ENCODE measurements around the gene RPTOR.
"Not testable (repeated sequence)": the region's sequence is repeated elsewhere in the genome, so short reads cannot be mapped to it uniquely, and the experiment has no call there.

The RPTOR gene

DNA sequence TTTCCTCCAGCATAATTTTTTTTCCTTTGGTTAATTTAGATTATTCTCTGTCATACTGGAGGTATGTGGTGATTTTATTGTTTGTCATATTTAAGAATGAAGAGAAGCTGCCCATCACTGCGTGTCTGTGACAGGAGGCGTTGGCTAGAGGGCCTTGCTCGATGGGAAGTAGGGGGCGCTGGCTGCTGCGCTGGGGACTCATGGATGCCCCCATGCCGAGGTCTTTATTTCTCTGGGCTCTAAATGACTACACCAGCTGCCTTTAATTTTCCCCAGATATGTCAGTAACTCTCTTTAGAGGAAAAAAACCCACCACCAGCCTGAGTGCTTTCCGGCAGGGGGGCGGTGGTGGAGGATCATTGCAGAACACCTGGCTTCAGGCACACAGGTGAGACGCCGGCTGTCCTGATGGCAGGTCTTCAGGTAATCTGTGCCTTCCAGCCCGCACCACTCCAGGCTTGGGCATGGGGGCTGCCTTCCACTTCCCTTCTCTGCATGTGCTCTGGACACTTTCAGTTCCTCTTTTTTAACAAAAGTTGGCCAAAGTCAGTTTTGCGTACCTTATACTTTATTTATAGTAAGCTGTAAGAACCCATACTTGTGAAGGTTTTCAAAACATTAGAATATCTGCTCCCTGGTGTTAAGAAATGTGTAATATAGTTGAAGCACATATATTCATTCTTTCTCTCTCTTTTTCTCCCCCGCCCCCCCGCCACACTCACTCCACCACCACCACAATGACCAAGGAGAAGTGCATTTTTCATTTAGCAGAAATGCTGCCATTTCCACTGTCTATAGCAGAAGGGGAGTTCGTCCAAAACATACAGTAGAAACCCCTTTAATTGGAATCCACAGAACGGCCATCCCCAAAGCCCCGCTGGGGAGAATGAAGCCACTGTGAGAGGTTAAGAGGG is 192.7 kb downstream of the RPTOR start:
- Mint-ChIP-seq H3K36me3 (peaks cover 21% of the 10 kb centered on the region), H3K27ac (no peak overlapping the region), H3K9me3 (no peaks in the 10 kb centered on the region), H3K4me3 (no peak overlapping the region), H3K4me1 (peaks cover 17% of the 10 kb centered on the region)
- no peak for DNase-seq (ENCODE audit: low spot score in 2 of 2)
- no peak for ATAC-seq

DNA sequence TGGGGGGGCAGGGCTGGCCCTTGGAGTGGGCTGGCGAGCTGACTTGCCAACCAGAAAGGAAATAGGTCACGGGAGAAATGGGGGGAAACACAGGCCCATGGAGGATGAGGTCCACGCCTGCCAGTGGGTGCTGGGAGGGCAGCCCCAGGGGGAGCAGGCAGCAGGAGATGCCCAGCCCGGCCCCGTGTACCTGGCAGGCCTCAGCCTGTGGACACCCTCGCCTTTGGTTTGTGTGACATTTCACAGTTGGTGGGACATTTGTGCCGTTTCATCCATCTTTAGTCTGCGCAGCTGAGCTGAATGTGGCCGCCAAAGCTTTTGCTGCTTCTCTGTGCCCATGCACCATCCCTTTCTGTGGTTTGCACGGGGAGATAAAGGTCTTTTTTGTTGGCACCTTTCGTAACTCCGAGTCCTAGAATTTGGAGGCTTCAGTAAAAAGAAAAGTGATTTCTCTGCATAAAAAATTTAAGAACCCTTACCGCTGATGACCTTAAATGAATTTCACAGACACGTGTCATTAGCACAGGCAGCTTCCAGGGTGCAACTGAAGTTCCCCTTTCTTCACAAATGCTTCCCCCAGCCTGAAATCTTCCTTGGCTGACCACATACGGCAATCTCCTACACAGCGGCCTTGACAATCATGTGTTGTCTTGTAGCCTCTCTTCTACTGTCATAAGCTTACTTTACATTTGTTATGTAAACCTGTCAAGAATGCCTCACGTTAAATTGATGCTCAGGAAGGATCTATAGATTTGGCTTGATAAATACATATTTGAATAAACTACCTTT is 193.6 kb downstream of the RPTOR start:
- no peak for ATAC-seq
- Mint-ChIP-seq H3K27ac (no peak overlapping the region), H3K4me3 (no peak overlapping the region), H3K9me3 (no peaks in the 10 kb centered on the region), H3K4me1 (peaks cover 25% of the 10 kb centered on the region), H3K36me3 (peaks cover 21% of the 10 kb centered on the region)
- no peak for DNase-seq (ENCODE audit: low spot score in 2 of 2)

DNA sequence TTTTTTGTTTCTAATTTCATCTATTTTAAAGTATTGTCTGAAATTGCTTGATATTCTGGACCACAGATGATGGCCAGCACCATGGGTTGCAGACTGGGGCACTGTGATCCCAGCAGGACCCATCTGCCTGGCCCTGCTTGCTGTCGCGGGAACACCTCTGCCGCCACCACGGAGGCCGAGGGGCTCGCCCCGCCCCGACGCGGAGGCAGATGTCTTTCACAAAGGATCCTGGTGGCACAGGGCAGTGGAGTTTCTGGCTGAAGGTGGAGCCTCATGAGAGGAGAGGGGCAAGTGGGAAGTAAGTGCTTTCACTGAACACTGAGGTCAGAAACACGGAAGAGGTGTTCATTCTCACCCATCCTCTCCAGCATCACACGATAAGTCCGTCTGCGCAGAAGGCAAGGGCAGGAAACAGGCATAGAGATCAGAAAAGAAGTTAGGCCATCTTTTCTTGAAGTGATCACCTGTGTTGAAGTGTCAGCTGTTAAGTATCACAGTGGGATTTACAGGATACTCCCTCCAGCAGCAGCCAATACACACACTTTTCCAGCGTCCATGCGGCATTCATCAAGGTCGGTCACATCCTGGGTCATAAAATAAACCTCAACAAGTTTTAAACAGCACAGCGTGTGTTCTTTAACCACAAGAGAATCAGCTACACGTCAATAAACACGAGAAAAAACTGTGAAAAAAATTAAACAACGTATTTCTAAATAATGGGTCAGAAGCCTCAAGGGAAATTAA is 194.5 kb downstream of the RPTOR start:
- Mint-ChIP-seq H3K27ac (peak overlapping the region; percentile 54), H3K9me3 (no peaks in the 10 kb centered on the region), H3K36me3 (peaks cover 21% of the 10 kb centered on the region), H3K4me1 (peaks cover 27% of the 10 kb centered on the region), H3K4me3 (peak overlapping the region; percentile 23)
- ATAC-seq = no peak
- DNase-seq (ENCODE audit: low spot score in 2 of 2) = no peak

DNA sequence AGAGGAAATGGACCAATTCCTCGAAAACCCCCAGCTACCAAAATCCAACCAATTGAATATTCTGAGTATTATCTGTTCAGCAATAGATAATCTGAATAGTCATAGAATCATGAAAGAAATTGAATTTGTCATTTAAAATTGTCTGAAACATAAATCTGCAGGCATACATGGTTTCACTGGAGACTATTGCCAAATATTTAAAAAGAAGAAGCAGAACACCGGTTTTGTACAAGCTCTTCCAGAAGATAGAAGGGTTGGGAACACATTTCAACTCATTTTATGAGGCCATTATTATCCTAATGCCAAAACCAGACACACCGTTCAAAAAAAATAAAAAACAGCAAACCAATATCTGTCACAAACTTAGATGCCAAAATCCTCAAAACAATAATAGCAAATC is 195.5 kb downstream of the RPTOR start:
- H3K9me3 Mint-ChIP-seq = no peaks in the 10 kb centered on the region
- ATAC-seq (no peak), DNase-seq (ENCODE audit: low spot score in 2 of 2) (no peak)
- peaks cover 27% of the 10 kb centered on the region for H3K4me1 Mint-ChIP-seq
- no peak overlapping the region for H3K27ac Mint-ChIP-seq
- H3K36me3 Mint-ChIP-seq = peaks cover 18% of the 10 kb centered on the region
- H3K4me3 Mint-ChIP-seq = no peak overlapping the region

DNA sequence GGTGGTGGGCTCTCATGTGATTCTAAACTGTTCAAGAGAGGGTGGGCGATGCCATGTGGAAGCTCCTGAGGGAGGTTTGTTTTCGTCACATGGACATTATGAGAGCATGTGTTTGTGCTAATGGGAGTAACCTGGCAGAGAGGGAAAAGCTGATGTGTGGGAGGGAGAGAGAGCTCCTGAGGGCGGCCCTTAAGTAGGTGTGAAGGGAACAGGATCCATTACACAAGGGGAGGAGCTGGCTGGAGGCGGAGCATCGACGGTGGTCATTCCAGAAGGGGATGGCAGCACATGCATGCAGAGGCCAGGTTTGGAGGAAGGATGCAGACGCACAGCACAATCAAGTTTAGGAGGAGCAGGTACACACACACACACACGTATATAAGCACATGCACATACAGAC is 197.5 kb downstream of the RPTOR start:
- peak overlapping the region; percentile 48 for H3K27ac Mint-ChIP-seq
- DNase-seq (ENCODE audit: low spot score in 2 of 2) = no peak
- no peak overlapping the region for H3K4me3 Mint-ChIP-seq
- peaks cover 28% of the 10 kb centered on the region for H3K4me1 Mint-ChIP-seq
- no peak for ATAC-seq
- peaks cover 19% of the 10 kb centered on the region for H3K36me3 Mint-ChIP-seq
- H3K9me3 Mint-ChIP-seq = no peaks in the 10 kb centered on the region

DNA sequence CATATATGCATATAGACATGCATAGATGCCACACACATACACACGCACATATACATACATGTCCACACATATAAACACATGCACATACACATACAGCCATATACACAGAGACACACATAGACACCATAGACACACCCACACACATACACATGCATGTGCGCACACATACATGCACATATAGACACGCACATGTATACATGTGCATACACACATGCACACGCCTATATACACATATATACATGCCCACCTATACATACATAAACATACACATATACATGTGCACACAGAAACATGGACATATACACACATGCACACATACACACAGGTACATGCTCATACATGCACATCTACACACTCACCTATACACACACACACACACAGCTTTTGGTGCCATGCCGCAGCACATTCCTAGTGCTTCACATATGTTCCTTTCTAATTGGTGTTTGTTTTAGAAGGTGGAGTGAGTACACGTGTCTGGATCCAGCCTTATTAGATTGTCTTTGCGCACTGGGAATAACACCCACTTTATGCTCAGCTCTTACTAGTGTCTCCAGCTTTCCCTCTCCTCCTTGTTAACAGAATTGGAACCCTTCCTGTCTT is 198.0 kb downstream of the RPTOR start:
- ATAC-seq = no peak
- no peaks in the 10 kb centered on the region for H3K9me3 Mint-ChIP-seq
- peak overlapping the region; percentile 7 for H3K27ac Mint-ChIP-seq
- peaks cover 24% of the 10 kb centered on the region for H3K36me3 Mint-ChIP-seq
- DNase-seq (ENCODE audit: low spot score in 2 of 2) = no peak
- no peak overlapping the region for H3K4me3 Mint-ChIP-seq
- peaks cover 34% of the 10 kb centered on the region for H3K4me1 Mint-ChIP-seq

DNA sequence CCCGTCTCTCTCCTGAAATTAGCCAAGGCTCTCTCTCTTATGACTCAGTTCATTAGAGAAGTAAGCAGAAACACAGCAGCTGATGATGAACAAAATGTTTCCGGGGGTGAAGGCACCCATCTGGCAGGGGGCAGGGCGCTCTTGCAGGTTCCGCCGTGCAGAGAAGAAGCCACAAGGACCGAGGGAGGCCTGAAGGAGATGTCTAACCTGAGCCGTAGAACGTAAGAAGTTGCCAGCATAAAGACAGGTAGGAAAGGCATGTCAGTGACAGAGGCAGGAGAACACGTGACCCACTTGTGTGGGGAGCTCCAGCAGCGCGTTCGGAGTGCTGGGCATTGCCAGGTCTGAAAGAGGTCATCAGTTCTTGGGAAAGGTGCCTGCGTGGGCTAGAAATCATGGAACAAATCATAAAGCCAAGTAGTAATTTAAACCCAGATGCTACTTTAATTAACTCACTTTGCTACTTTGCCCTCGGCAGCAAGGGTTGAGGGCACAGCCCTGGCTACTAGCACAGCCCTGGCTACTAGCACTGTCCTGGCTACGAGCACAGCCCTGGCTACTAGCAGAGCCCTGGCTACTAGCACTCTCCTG is 198.6 kb downstream of the RPTOR start:
- Mint-ChIP-seq H3K9me3 (no peaks in the 10 kb centered on the region), H3K4me1 (peaks cover 37% of the 10 kb centered on the region), H3K27ac (peak overlapping the region; percentile 7), H3K4me3 (no peak overlapping the region), H3K36me3 (peaks cover 25% of the 10 kb centered on the region)
- ATAC-seq = peak; percentile 40
- DNase-seq (ENCODE audit: low spot score in 2 of 2) = no peak

DNA sequence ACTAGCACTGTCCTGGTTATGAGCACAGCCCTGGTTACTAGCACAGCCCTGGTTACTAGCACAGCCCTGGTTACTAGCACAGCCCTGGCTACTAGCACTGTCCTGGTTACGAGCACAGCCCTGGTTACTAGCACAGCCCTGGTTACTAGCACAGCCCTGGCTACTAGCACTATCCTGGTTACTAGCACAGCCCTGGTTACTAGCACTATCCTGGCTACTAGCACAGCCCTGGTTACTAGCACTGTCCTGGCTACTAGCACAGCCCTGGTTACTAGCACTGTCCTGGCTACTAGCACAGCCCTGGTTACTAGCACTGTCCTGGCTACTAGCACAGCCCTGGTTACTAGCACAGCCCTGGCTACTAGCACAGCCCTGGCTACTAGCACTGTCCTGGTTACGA is 199.3 kb downstream of the RPTOR start:
- DNase-seq (ENCODE audit: low spot score in 2 of 2); H3K27ac Mint-ChIP-seq; H3K9me3 Mint-ChIP-seq; ATAC-seq; H3K4me3 Mint-ChIP-seq: not testable (repeated sequence)
- Mint-ChIP-seq H3K36me3 (peaks cover 25% of the 10 kb centered on the region), H3K4me1 (peaks cover 37% of the 10 kb centered on the region)

DNA sequence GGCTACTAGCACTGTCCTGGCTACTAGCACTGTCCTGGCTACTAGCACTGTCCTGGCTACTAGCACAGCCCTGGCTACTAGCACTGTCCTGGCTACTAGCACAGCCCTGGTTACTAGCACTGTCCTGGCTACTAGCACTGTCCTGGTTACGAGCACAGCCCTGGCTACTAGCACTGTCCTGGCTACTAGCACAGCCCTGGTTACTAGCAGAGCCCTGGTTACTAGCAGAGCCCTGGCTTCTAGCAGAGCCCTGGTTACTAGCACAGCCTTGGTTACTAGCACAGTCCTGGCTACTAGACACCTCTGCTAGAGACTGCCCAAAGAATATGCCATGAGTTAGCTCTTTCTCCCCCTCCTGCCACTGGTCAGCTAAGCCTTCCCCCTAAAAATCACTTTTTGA is 200.1 kb downstream of the RPTOR start:
- not testable (repeated sequence) for DNase-seq (ENCODE audit: low spot score in 2 of 2); ATAC-seq; H3K4me3 Mint-ChIP-seq; H3K9me3 Mint-ChIP-seq; H3K27ac Mint-ChIP-seq
- Mint-ChIP-seq H3K36me3 (peaks cover 19% of the 10 kb centered on the region), H3K4me1 (peaks cover 32% of the 10 kb centered on the region)

DNA sequence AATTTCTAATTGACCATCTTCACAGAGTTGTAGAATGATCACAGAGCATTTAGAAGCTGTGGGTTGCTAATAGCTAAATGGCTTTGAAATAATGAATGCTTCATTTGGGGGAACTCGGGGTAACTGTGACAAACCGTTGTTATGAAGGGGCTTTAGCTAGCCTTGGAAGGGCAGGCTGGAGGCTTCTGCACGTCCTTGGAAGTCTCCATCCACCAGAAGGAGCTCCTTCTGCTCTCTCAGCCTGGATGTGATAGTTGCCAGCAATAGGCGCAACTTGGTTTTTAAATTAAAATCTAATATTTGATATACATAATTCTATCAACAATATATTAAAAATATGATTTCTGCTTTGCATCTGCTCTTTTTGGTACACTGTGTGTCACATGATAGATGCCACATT is 200.5 kb downstream of the RPTOR start:
- Mint-ChIP-seq H3K4me1 (peaks cover 32% of the 10 kb centered on the region), H3K36me3 (peaks cover 15% of the 10 kb centered on the region), H3K9me3 (no peaks in the 10 kb centered on the region), H3K27ac (no peak overlapping the region), H3K4me3 (no peak overlapping the region)
- ATAC-seq (no peak), DNase-seq (ENCODE audit: low spot score in 2 of 2) (no peak)

DNA sequence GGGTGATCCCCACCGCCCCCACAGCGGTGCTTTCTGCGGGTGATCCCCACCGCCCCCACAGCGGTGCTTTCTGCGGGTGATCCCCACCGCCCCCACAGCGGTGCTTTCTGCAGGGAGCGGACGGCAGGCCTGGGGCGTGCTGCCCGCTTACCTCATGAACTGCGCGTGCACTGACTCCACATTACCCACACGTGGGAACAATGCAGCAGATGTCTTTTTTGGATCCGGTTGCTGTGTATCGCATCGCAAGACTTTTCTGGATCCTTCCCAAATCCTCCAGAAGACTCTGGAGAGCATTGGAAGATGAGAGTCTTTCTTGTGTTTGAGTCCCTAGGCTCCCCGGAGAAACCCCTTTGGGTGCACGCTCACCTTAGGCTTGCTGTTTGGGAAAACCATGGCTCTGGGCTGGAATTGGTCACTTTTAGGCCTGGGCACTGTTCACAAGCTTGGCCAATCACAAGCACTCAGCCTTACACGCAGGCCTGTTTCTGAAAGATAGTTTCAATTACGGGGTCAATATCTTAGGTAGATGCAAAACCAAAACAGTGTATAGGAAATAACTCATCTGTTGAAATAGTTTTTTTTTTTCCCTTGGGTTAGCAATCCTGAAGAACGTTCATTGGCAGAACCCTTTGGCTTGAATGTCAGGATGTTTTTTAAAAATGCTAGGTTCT is 201.8 kb downstream of the RPTOR start:
- no peaks in the 10 kb centered on the region for H3K9me3 Mint-ChIP-seq
- no peak overlapping the region for H3K27ac Mint-ChIP-seq
- peaks cover 30% of the 10 kb centered on the region for H3K4me1 Mint-ChIP-seq
- H3K4me3 Mint-ChIP-seq = no peak overlapping the region
- DNase-seq (ENCODE audit: low spot score in 2 of 2) (no peak), ATAC-seq (peak; percentile 64)
- H3K36me3 Mint-ChIP-seq = peaks cover 8% of the 10 kb centered on the region

DNA sequence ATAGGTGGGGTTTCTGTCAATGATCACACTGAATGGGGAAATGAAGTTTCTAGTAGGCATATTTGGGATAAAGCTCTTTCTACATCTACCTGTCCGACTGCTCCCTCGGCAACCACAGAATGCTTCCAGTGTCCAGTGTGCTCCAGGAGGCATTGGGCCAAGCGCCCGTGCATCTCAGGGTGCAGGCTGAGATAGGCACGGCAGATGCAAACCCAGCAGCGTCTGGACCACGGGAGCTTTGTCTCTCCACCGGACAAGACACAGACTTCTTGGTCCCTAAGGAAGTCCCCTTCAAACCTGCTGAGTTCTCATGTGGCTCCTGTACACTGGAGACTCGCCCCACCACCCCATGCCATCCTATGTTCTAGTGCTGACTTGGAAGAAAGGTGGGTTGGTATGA is 202.8 kb downstream of the RPTOR start:
- H3K9me3 Mint-ChIP-seq = no peaks in the 10 kb centered on the region
- H3K4me1 Mint-ChIP-seq = peaks cover 19% of the 10 kb centered on the region
- no peak overlapping the region for H3K4me3 Mint-ChIP-seq
- H3K36me3 Mint-ChIP-seq = peaks cover 8% of the 10 kb centered on the region
- ATAC-seq (no peak), DNase-seq (ENCODE audit: low spot score in 2 of 2) (no peak)
- H3K27ac Mint-ChIP-seq = peak overlapping the region; percentile 84

DNA sequence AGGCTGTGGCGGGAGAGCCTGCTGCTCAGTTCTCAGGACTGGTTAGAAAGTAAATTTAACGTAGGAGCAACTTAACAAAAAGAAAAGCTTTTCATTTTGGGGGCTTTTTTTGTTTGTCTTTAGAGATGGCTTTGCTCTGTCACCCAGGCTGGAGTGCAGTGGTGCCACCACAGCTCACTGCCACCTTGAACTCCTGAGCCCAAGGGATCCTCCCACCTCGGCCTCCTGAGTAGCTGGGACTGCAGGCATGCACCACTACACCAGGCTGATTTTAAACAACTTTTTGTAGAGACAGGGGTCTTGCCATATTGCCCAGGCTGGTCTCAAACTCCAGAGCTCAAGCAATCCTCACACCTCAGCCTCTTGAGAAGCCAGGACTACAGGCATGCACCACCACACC is 205.0 kb downstream of the RPTOR start:
- H3K36me3 Mint-ChIP-seq = peaks cover 17% of the 10 kb centered on the region
- H3K9me3 Mint-ChIP-seq = no peaks in the 10 kb centered on the region
- no peak for DNase-seq (ENCODE audit: low spot score in 2 of 2)
- no peak for ATAC-seq
- no peak overlapping the region for H3K27ac Mint-ChIP-seq
- no peak overlapping the region for H3K4me3 Mint-ChIP-seq
- peaks cover 10% of the 10 kb centered on the region for H3K4me1 Mint-ChIP-seq

DNA sequence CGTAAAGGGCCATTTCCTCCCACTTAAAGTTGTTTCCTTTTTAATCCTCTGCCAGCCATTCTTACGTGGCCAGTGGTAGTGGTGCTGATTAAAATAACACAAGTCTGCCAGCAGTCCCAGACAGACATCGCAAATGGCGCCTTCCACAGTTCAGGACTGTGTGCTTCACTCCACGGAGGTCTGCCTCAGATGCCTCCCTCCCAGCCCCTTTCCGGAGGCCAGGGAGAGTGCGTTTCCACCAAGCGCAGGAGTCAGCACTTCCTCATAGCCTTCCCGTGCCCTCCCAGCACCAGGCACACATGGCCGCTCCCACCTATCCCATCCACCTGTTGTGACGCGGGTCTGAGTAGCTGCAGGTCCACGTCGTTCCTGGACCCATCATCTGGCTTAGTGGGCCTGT is 205.6 kb downstream of the RPTOR start:
- H3K36me3 Mint-ChIP-seq = peaks cover 19% of the 10 kb centered on the region
- H3K4me1 Mint-ChIP-seq = peaks cover 10% of the 10 kb centered on the region
- H3K4me3 Mint-ChIP-seq = no peak overlapping the region
- H3K9me3 Mint-ChIP-seq = no peaks in the 10 kb centered on the region
- H3K27ac Mint-ChIP-seq = no peak overlapping the region
- ATAC-seq (no peak), DNase-seq (ENCODE audit: low spot score in 2 of 2) (no peak)

Data from stimulated activated effector memory CD8-positive, alpha-beta T cell treated with anti-CD3 and anti-CD28 coated beads, Interleukin-12 subunit alpha, Interleukin-12 subunit beta, amount 100 ng/mL, for 72 hours (primary cell).